K562 (cell line): Measurements from ENCODE around the gene CYFIP2.

Experiments
- ATF1 ChIP-seq, 2 experiments: fragments of 450-650 bp in 1 of 2; IDR thresholded peaks; 2 replicates each; pipeline ENCODE4 v1.6.1; 2016; ENCODE audit warnings: missing compliant biosample characterization in 1 of 2, missing genetic modification characterization in 1 of 2
- CREB1 ChIP-seq, 2 experiments: sonication (generic) in 1 of 2; formaldehyde crosslinking in 1 of 2; IDR thresholded peaks; 2 replicates each; pipeline versions ENCODE4 v1.6.1 to v1.8.0; 2012 to 2022; ENCODE audit warnings: inconsistent platforms in 1 of 2, mild to moderate bottlenecking in 1 of 2, missing genetic modification reagents in 1 of 2, moderate library complexity in 1 of 2
- CTCF ChIP-seq, 3 experiments: IDR thresholded peaks in 2 of 3; conservative IDR thresholded peaks in 1 of 3; 2 replicates each; pipeline ENCODE4 v1.5.1; 2011 to 2012; ENCODE audit warnings: low read length in 3 of 3, mild to moderate bottlenecking in 3 of 3, control low read depth in 2 of 3, improper control_type of control experiment in 1 of 3, inconsistent platforms in 1 of 3, low read depth in 1 of 3, mixed read lengths in 1 of 3, moderate library complexity in 1 of 3; ENCODE audit not compliant: insufficient read depth in 2 of 3
- FOXA1 ChIP-seq: fragments of 450-650 bp; IDR thresholded peaks from 2 replicates; pipeline ENCODE4 v1.6.1; 2016; ENCODE audit warnings: mild to moderate bottlenecking, borderline replicate concordance
- IRF2 ChIP-seq: sonication (generic); formaldehyde crosslinking; IDR thresholded peaks from 2 replicates; pipeline ENCODE4 v1.8.1; 2022; ENCODE audit warnings: mild to moderate bottlenecking, missing genetic modification reagents
- KLF1 ChIP-seq: fragments of 450-650 bp; IDR thresholded peaks from 2 replicates; pipeline ENCODE4 v1.6.1; 2016; ENCODE audit warnings: missing genetic modification characterization, missing compliant biosample characterization
- MYC ChIP-seq, 2 experiments: fragments of 250-450 bp in 1 of 2; sonication (Bioruptor Pico) in 1 of 2; IDR thresholded peaks; 2 replicates each; pipeline versions ENCODE4 v1.5.1 to v1.6.1; 2012 to 2021; ENCODE audit warnings: low read depth in 2 of 2, borderline replicate concordance in 1 of 2, improper control_type of control experiment in 1 of 2, low read length in 1 of 2, mild to moderate bottlenecking in 1 of 2, moderate library complexity in 1 of 2
- NRF1 ChIP-seq, 2 experiments: fragments of 450-650 bp; IDR thresholded peaks in 1 of 2; conservative IDR thresholded peaks in 1 of 2; 2 replicates each; pipeline ENCODE4 v1.6.1; 2014; ENCODE audit warnings: mild to moderate bottlenecking in 2 of 2
- POLR2AphosphoS5 ChIP-seq: IDR thresholded peaks from 2 replicates; pipeline ENCODE4 v1.6.1; 2011; ENCODE audit warnings: mild to moderate bottlenecking, low read depth, low read length, moderate library complexity; ENCODE audit not compliant: control insufficient read depth, insufficient read depth
- RAD21 ChIP-seq, 2 experiments: fragments of 250-450 bp in 1 of 2; fragments of 450-650 bp in 1 of 2; sonication (Bioruptor Pico) in 1 of 2; formaldehyde crosslinking in 1 of 2; IDR thresholded peaks in 1 of 2; conservative IDR thresholded peaks in 1 of 2; 2 replicates each; pipeline versions ENCODE4 v1.4.0 to v1.8.0; 2020 to 2022; ENCODE audit warnings: mild to moderate bottlenecking in 2 of 2, moderate library complexity in 1 of 2
- TAF7 ChIP-seq: fragments of 450-650 bp; IDR thresholded peaks from 2 replicates; pipeline ENCODE4 v1.6.1; 2016; ENCODE audit warnings: missing genetic modification characterization, missing compliant biosample characterization
- ZBTB43 ChIP-seq: sonication (generic); formaldehyde crosslinking; IDR thresholded peaks from 2 replicates; pipeline ENCODE4 v1.8.0; 2023; ENCODE audit warnings: mild to moderate bottlenecking, missing genetic modification reagents
- ZBTB7A ChIP-seq: IDR thresholded peaks from 2 replicates; pipeline ENCODE4 v1.6.1; 2011; ENCODE audit warnings: low read depth, mild to moderate bottlenecking, low read length, moderate library complexity, borderline replicate concordance; ENCODE audit not compliant: control insufficient read depth
- ZC3H4 ChIP-seq: sonication (generic); formaldehyde crosslinking; IDR thresholded peaks from 2 replicates; pipeline ENCODE4 v1.9.0; 2021; ENCODE audit warnings: missing genetic modification reagents, borderline replicate concordance

- TF ChIP-seq NRF1 (conservative IDR thresholded peaks at IDR 0.05 in 1 of 2, IDR thresholded peaks at IDR 0.05 in 1 of 2), result no peak
- no peak for TF ChIP-seq KLF1 (tag)
- no peak for TF ChIP-seq CREB1 (IDR thresholded peaks at IDR 0.05)
- no peak for TF ChIP-seq CREB1 (CRISPR knock-in tag; IDR thresholded peaks at IDR 0.05)
- no peak for TF ChIP-seq MYC (IDR thresholded peaks at IDR 0.05; ENCODE audit: low read depth, low read length)
- TF ChIP-seq MYC (CRISPR knock-in tag; IDR thresholded peaks at IDR 0.05; ENCODE audit: borderline replicate concordance, low read depth), result no peak
- TF ChIP-seq CTCF (IDR thresholded peaks at IDR 0.05 in 2 of 3, conservative IDR thresholded peaks at IDR 0.05 in 1 of 3; ENCODE audit: insufficient read depth in 2 of 3, low read depth in 1 of 3, low read length in 3 of 3), result no peak
- no peak for TF ChIP-seq RAD21 (CRISPR knock-in tag; conservative IDR thresholded peaks at IDR 0.05 in 1 of 2, IDR thresholded peaks at IDR 0.05 in 1 of 2)
- TF ChIP-seq ZBTB7A, result no peak
- no peak for TF ChIP-seq TAF7
- TF ChIP-seq ZBTB43 (CRISPR knock-in tag), result no peak
- no peak for TF ChIP-seq IRF2 (CRISPR knock-in tag)
- no peak for TF ChIP-seq POLR2AphosphoS5
- TF ChIP-seq FOXA1, result no peak
- no peak for TF ChIP-seq ATF1 (CRISPR knock-in tag; IDR thresholded peaks at IDR 0.05)
- TF ChIP-seq ATF1 (tag; IDR thresholded peaks at IDR 0.05), result no peak
- no peak for TF ChIP-seq ZC3H4
Measured at GRCh38 chr5:157359356-157360055, 93.6 kb downstream of the CYFIP2 start.
